HG03097 (cell line): ENCODE measurements around the gene TMEM44.

Experiments used
- ATAC-seq: cut with Tn5 transposase; IDR thresholded peaks from one replicate; pipeline ENCODE4 v1.9.1; 2021; ENCODE audit not compliant: unreplicated experiment, low FRiP score

TMEM44 gene

GRCh38 chr3:194633349-194634004 lies at the start of gene TMEM44:
Gene TMEM44, minus strand, starts transcription at chr3:194633419. Its CDS starts 204 bp downstream, at chr3:194633215.
- peak; percentile 86 for ATAC-seq

- no peak for ATAC-seq
Measured at GRCh38 chr3:194682694-194683310, 49.6 kb upstream of the TMEM44 start.

GRCh38 chr3:194682189-194682693 lies 49.0 kb upstream of the TMEM44 start:
- ATAC-seq: no peak

GRCh38 chr3:194680888-194681615 lies 47.8 kb upstream of the TMEM44 start:
- no peak for ATAC-seq

- ATAC-seq: no peak
Measured at GRCh38 chr3:194676471-194676870, 43.3 kb upstream of the TMEM44 start.

- ATAC-seq: no peak
Measured at GRCh38 chr3:194675680-194676079, 42.5 kb upstream of the TMEM44 start.

GRCh38 chr3:194675081-194675640 lies 41.9 kb upstream of the TMEM44 start:
- no peak for ATAC-seq

- ATAC-seq: no peak
Measured at GRCh38 chr3:194673761-194674160, 40.5 kb upstream of the TMEM44 start.

- peak; percentile 6 for ATAC-seq
Measured at GRCh38 chr3:194672876-194673275, 39.7 kb upstream of the TMEM44 start.

GRCh38 chr3:194671900-194672808 lies 38.9 kb upstream of the TMEM44 start, which contains the start of gene LSG1:
Gene LSG1, minus strand, starts transcription at chr3:194672191. Its CDS starts 29 bp downstream, at chr3:194672162.
- peak; percentile 86 for ATAC-seq

- peak; percentile 27 for ATAC-seq
Measured at GRCh38 chr3:194671511-194671899, 38.3 kb upstream of the TMEM44 start.

GRCh38 chr3:194667363-194667762 lies 34.1 kb upstream of the TMEM44 start:
- ATAC-seq: no peak

- ATAC-seq: no peak
Measured at GRCh38 chr3:194664857-194665256, 31.6 kb upstream of the TMEM44 start.

- no peak for ATAC-seq
Measured at GRCh38 chr3:194661946-194662345, 28.7 kb upstream of the TMEM44 start.

- no peak for ATAC-seq
Measured at GRCh38 chr3:194661374-194661773, 28.2 kb upstream of the TMEM44 start.

GRCh38 chr3:194659778-194660177 lies 26.6 kb upstream of the TMEM44 start:
- ATAC-seq: no peak

GRCh38 chr3:194658477-194659242 lies 25.4 kb upstream of the TMEM44 start:
- no peak for ATAC-seq

- ATAC-seq: no peak
Measured at GRCh38 chr3:194657439-194657838, 24.2 kb upstream of the TMEM44 start.

- peak; percentile 76 for ATAC-seq
Measured at GRCh38 chr3:194654443-194654842, 21.2 kb upstream of the TMEM44 start.
